ENCODE measurements around the gene ICE2.
A peak's percentile ranks its signal among the peaks of the same experiment; 100 is the strongest.

ICE2 gene

DNA sequence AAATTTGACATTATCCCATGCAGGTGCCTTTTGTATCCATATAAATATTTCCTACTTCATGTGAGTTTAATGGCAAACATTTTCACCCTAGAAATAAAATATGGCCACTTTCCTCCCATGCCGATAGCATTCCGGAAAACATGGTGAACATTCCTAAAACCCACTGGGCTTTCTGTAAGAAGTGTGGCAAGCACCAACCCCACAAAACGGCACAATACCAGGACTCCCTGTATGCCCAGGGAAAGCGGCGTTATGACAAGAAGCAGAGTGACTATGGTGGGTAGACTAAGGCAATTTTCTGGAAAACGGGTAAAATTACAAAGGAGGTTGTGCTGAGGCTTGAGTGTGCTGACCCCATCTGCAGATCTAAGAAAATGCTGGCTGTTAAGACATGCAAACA, 88.7 kb downstream of the ICE2 start:
- no peak for DNase-seq (ENCODE audit: low read depth)

DNA sequence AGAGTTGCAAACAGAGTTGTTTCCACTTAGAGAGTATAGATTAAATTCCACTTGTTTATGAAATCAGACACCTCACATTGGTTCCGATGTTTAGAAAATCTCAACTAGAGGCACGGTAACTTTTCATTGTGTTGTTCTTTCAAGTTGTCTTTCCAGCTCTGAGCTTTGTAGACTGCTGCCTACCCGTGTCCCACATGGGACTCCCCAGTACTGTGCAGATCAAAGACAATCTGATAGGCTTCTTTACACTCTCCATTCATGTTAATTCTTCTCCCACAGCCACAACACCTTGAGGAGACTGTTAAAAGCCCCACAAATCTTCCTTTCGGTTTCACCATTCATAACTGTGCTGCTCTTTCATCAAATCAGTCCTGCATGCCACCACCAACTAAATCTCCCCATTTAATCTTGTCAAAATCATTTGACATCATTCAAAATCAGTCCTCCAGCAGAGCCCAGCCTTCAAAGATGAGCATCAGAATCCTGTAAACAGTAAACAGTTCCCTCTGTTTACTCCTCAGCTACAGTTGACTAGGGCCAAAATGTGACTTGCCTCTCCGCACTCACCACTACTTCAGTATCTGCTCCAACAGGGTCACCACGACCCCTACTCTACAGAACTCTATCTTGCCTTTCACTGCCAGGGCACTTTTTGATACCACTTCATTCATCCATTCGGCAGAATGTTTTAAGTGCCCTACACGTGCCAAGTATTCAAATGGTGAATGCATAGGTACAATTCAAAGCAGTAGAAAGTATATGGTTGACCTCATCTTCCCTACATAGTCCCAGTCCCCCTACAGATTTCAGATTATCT, 89.5 kb downstream of the ICE2 start:
- no peak for DNase-seq (ENCODE audit: low read depth)

DNA sequence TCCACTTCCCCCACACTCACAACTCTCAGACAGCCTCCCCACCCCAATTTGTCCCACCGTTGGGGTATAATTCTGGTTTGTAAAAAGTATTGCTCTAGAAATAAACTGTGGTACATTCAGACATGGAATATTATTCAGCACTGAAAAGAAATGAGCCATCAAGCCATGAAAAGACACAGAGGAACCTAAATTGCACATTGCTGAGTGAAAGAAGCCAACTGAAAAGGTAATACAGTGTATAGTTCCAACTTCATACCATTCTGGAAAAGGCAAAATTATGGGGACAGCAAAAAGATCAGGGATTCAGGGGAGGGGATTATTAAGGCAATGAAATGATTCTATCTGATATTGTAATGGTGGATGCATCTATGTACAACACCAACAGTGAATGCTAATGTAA, 91.6 kb downstream of the ICE2 start:
- no peak for DNase-seq (ENCODE audit: low read depth)

DNA sequence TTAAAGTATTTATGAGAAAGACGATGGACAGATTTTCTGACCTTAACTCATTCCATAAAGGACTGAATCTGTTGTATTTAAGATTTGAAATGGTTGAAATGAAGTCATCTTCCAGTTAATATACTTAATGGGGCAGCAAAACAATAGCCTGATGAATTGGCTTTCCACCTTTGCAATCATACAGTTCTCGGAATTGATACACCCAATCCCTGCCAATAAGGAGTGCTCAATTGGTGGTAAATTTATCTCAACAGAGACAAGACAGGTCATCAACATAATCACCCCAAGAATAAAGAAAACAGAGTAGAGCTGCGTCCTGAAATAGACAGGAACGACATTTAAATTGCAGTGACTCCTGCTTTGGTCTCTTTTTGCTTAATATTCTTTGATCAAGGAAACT, 92.3 kb downstream of the ICE2 start:
- DNase-seq (ENCODE audit: low read depth) = no peak

DNA sequence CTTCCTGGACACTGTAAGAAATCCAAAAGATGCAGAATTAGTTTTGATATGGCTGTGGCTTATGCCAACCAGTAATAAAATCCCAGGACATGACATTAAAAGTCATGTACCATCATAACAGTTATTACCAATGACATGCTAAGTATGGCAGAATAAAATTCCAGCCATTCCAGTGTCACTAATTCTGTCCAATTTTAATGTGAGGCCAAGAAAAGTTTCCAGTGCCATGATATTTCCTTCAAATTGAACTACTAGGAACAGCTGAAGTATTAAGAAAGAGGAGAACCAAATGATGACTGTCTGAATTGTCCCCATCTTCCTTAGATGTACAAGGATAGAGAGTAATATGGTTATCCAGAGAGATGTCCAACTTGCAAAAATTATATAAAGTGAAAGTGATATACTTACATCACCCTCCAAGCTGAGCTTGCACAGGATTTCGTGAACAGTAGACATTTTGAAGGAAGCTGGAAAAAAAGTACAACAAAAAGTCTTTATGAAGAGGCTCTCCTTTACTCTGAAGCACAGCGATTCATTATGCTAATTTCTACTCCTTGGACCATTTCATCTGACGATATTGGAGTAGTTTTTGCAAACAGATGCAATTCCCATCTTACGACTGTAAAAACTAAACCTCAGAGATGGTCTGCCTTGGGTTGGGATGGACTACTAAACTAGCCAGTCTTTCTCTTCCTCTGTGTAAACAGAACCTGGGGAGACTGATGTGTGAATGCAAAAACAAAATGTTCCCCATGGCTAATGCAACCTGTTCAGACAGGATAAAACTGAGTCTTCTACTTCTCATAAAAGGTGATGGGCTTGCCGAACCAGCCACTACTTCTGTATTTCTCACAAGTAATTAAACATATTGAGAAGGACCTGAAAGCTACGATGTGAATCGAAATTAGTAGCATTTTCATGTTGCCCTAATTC, 93.1 kb downstream of the ICE2 start:
- no peak for DNase-seq (ENCODE audit: low read depth)

DNA sequence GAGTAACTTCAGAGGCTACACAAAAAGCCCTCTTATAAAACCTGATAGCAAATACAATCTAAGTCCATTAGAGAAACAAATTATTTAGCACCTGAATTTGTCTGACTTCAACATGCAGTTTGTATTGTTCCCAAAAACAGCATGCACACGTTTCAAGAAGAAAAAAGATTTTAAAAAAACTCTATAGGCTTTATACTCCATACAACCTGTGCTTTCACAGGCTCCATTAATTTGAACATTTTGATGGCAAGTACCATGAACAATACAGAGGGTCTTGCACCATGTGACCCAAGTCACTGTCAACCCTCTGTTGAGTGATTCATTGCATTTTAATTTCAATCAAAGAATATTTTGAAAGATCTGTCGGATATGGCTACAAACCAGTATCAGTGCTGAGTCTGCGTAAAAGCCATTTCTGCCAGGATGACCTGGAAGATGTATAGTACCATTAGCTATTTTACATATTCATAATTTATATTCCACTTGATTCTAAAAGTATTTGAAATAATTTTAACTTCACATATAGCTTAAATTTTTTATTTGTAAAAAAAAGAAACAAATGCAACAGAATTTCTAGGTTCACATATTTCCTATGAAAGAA, 94.3 kb downstream of the ICE2 start:
- no peak for DNase-seq (ENCODE audit: low read depth)

DNA sequence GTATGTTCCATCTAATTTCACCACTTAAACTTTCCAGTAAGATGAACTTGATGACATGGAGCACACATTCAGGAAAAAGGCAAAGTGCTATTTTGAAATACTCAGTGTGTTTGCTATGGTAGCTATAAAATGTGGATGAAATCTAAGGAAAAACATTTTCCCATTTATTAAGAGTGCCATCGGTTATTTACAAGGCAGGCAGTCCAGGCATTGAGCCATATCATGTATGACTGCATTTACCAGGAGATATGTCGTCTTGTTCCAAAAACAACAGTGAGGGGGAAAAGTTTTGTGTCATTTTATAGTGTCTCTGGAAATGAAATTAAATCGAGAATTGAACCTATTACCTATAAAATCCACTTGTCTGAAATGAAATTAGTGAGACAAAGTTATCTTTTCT, 94.9 kb downstream of the ICE2 start:
- no peak for DNase-seq (ENCODE audit: low read depth)

DNA sequence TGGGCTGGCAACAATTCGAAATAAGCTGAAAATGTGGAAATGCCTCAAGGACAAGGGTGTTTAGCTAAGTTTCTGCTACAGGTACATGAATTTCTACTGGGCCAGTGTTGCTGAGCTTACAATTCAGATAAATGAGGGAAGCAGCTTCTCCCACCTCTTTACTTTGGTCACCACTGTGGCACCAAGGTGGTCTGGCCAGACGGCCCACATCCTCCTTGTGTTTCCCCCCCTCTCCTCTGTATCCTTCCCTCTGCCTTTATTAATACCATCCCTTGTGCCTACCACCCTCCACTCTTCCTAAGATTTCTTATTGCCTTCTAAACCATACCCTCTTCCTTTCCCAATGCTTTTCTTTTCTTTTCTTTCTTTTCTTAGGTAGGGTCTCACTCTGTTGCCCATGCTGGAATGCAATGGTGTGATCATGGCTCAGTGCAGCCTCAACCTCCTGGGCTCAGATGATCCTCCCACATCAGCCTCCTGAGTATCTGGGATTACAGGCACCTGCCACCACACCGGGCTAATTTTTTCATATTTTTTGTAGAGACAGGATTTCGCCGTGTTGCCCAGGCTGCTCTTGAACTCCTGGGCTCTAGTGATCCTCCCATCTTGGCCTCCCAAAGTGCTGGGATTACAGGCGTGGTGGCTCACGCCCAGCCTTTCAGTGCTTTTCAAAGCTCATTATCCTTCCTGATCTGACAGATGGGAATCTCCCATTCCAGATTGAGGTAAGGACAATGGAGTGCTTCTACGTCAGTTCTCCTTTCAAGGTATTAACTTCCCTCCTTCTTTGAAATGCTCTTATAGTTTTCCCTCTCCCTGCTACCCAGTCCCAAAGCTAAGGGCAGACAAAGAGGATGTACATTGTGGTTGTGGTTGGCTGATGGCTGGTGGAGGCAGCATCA, 95.9 kb downstream of the ICE2 start:
- DNase-seq (ENCODE audit: low read depth) = no peak

DNA sequence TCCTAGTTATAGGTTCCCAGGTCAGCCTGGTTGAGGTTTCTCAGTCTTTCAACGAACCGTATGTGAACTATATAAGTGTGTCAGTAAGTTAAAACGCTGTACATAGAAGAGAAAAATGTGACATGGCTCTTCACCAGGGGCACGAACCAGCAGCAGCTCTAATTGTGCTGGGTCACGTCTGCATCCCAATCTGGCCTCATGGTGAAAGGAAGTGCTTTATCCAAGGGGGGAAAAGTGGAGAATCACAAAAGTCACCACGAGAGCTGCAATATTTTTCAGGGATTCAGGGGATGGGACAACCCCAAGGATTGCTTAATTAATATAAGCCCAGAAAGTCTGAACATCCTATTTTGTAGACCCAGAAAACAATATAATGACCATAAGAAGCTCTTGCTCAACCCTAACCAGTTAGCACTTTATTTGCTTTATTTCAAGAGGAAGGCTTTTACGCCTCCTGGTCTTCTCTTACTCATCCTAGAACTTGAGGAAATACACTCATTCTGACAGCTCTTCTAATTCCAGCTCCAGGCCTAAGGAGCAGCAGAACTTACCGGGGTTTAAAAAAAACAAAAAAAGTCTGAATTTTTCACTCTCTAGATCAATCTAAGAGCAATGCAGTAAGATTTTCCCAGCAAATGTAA, 97.7 kb downstream of the ICE2 start:
- DNase-seq (ENCODE audit: low read depth) = no peak

DNA sequence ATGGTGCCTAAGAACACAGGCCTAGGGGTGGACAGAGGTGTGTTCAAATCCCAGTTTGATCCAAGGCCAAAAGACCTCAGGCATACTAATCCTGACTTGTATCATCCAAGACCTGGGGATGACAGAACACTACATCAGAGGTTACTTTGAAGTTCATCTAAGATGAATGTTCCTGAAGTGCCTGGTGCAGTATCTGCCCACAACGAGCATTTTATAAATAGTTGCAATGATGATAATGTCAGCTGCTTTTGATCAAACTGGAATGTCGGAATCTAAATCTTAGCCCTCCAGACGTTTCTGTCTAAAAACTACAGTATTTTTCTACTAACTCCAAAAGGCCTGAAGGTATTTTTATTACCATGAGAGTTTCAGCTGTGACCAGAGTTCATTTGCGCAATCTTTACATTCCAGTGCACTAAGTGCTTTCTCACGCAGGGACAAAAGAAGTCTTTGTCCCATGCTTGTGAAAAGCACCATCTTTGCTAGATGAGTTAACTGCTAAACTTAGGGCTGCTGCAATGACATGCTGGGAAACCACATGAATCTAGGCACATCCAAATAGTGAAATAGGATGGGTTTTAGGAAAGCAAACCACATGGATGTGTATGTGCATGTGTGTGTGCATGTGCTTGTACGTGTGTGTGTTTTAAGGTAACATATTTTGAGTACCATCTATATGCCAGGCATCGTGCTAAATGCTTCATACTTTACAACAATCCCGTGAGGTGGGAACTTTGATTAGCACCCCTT, 99.2 kb downstream of the ICE2 start:
- peak; percentile 67 for DNase-seq (ENCODE audit: low read depth)

DNA sequence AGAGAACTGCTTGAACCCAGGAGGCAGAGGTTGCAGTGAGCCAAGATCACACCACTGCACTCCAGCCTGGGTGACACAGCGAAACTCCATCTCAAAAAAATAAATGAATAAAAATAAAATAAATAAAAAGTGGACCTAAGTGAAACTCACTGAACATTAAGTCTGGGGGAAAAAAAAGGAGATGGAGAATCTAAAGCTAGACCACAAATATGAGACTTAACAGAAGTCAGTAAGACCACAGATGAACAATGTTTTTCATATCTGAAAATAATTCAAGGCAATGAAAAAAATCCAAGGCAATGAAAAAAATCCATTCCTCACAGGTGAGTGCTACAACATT, 99.8 kb downstream of the ICE2 start:
- DNase-seq (ENCODE audit: low read depth) = no peak

DNA sequence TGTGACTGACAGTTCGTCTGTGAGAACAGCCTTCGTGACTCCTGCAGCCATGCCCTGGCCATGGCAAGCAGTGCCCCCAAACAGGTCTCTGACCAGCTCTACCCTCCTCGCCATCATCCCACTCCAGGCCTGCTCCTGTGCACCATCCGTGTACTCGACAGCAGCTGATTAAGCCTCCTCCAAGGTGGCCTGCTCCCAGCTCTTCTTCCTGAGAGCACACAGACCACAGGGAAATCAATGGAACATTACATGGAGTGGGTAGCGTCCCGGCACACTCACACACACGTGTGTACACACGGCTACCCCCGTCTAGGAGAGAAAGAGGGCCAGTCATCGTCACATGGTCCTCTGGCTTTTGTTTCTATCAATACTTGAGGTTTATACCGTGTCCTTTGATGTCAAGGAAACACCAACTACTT, 102.3 kb downstream of the ICE2 start:
- DNase-seq (ENCODE audit: low read depth) = no peak

DNA sequence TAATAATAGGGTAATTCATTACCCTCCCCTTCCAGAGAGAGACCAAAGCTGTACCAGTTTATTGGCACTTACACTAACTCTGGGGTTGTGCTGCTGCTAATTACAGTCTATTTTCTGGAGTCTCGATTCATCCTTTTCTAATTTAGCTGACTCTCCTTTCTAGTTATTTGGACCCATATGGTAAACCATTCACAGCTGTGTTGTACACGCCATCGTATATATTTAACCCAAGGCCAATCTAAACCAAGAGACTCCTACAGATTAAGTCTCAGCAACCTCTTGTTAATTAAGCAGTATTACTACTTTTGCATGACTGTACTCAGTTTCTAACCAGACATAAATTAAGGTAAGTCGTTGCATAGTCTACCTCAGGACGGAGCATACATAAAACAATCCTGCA, 103.6 kb downstream of the ICE2 start:
- DNase-seq (ENCODE audit: low read depth) = no peak

DNA sequence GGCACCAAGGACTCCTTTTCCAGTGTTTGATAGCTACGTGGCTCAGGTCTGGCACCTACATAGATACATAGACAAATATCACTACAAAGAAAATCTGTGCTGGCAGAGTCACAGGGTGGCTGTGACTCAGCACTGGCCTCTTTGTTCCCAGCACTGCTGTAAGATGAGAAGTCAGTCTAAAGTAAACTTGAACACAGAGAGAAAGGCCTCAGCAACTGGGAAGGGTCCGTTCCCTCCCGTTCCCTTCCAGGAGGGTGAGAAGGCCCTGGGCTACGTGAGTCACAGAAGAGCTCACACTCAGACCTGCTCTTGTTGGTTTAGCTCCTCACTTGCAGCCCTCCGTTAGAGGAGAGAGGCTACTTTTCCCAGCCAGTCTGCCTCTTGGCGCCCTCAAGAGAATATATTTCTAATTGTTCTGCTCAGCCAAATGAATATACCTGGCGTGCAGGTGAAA, 104.3 kb downstream of the ICE2 start:
- peak; percentile 82 for DNase-seq (ENCODE audit: low read depth)

DNA sequence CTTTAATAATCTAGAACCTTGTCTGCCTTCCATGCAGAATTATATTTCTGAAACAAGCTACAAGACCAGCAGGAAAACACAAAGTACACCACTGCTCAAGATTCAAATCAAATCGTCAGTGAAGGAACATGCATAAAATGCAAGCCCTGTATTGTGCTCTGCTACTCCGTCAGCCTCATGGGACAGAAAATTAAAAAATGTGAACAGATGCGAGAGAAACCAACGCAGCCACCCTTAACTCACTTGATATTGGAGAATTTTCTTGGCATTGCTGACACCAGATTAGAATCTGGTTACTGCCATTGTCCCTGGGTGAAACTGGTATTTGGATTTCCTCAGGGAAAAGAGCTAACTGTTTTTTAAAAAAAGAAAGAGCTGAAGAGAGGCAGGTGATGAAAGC, 104.7 kb downstream of the ICE2 start:
- DNase-seq (ENCODE audit: low read depth) = no peak

DNA sequence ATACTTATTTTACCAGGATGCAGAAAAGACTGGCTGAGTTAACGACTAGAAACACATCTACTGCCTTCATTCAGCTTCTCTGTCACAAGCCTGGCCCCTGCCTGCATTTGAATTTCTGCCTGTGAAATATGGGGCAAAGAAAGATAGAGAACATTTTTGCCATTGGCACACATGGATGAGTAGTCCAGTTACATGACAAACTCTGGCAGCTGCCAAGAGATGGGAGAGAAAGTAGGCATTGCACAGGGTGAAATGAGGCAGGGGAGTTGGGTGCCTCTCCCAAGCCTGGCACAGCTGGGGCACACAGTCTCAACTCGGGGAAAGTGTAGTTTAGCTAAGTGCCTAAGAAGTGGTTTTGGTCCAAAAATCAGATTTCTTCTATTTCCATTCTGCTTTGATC, 105.2 kb downstream of the ICE2 start:
- no peak for DNase-seq (ENCODE audit: low read depth)

DNA sequence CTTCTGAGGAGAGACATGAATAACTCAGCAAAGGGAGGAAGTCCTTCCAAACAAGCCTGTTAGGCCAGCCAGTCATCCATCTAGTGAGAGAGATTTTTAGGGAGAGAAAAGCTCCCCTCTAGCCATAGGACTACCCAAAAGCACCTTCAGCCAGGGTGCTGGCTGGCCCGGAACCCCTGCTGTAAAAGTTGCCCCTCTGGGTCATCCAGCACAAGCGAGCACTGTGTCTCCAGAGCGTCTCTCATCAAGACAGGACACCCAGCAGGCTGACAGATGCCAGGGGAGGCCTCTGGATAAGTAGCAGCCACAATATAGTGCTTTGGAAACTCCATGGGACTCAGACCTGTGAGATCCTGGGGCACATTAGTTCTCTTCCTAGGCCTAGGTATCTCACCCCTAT, 105.6 kb downstream of the ICE2 start:
- DNase-seq (ENCODE audit: low read depth) = no peak

DNA sequence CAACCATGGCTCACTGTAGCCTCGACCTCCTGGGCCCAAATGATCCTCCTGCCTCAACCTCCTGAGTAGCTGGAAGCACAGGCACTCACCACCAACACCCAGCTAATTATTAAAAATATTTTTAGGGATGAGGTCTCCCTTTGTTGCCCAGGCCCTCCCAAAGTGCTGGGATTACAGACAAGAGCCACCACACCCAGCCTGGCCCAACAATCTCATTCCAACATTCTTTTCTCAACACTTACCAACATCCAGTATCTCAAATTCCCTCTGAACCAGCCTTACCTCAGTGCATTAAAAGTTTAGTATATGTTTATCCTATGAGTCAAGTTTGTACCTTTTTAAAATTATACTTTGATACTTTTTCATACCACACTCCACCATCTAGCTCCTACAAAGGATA, 106.2 kb downstream of the ICE2 start:
- DNase-seq (ENCODE audit: low read depth) = no peak

DNA sequence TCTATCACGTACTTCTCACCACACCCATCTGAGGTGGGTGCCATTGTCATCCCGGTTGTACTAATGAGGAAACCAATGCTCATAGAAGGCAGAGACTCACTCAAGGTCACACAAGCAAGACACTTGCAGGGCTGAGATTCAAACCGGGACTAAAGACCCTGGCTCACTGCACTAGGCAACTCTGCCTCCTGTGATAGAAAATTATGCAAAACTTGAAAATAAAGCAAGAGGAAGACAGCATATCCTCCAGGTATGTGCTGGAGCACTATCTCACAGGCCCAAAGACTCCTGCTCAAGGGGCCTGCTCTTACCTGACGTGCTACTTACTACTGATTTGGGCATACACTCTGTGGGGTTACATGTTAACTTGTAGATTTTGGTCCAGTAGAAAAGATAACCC, 106.7 kb downstream of the ICE2 start:
- no peak for DNase-seq (ENCODE audit: low read depth)

DNA sequence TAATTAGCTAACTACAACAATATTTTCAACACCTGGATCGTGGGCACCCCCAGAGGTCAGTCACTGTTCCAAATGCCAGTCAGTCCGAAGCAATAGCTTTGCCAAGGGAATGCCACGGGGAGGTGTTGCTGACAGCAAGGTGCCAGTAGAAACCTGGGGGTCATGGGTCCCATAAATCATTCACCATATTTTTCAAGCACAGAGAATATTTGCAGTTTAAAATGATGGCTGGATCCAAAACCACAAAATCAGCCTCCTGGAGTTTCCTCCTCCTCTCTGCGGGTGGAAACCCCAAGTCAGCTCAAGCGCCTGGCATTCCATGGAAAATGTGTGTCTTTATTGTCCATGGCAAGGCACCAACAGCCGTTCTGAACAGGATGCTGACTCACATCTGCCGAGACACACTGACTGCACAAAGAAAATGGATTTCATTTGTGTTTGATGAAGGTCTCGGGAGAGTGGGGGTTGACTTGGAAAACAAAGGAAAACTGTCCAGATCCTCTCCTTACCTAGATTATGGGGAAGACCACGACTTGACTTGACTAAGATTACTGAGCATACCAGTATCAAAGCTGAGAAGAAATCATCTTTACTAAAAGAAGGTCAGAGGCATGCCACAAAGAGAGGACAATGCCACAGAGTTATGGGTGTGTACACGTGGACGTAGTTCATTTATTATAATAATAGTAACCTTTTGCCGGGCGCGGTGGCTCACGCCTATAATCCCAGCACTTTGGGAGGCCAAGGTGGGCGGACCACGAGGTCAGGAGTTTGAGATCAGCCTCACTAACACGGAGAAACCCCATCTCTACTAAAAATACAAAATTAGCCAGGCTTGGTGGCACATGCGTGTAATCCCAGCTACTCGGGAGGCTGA, 107.5 kb downstream of the ICE2 start:
- peak; percentile 90 for DNase-seq (ENCODE audit: low read depth)

Measured in HS-5 (cell line).